H1 (cell line): ENCODE results near the gene VWA5B2. TPM values are rescaled to one million over a fixed set of nuclear protein-coding genes. Genes with fewer than 3 reads are reported as not detected.

Experiments used
- BACH1 ChIP-seq: IDR thresholded peaks from 2 replicates; pipeline ENCODE4 v1.6.1; 2012; ENCODE audit warnings: low read length, improper control_type of control experiment
- EP300 ChIP-seq, 2 experiments: IDR thresholded peaks; 1 replicate in 1 of 2; 2 replicates in 1 of 2; pipeline ENCODE4 v1.6.1; 2011 to 2012; ENCODE audit warnings: low read depth in 2 of 2, low read length in 2 of 2, mild to moderate bottlenecking in 2 of 2, borderline replicate concordance in 1 of 2, inconsistent platforms in 1 of 2, moderate library complexity in 1 of 2
- KDM4A ChIP-seq: IDR thresholded peaks from one replicate; pipeline ENCODE4 v1.7.1; 2012; ENCODE audit warnings: low read depth, mild to moderate bottlenecking, moderate library complexity, low read length, inconsistent platforms; ENCODE audit not compliant: severe bottlenecking
- KDM5A ChIP-seq: fragments of 200-600 bp; IDR thresholded peaks from 2 replicates; pipeline ENCODE4 v1.7.1; 2012; ENCODE audit warnings: mild to moderate bottlenecking, low read length, inconsistent platforms, mixed read lengths
- RAD21 ChIP-seq, 2 experiments: IDR thresholded peaks in 1 of 2; conservative IDR thresholded peaks in 1 of 2; 2 replicates each; pipeline ENCODE4 v1.6.1; 2011; ENCODE audit warnings: low read depth in 2 of 2, low read length in 2 of 2, improper control_type of control experiment in 1 of 2, inconsistent platforms in 1 of 2, mild to moderate bottlenecking in 1 of 2, moderate library complexity in 1 of 2
- RXRA ChIP-seq: IDR thresholded peaks from 2 replicates; pipeline ENCODE4 v1.6.1; 2011; ENCODE audit warnings: low read depth, mild to moderate bottlenecking, low read length, moderate library complexity; ENCODE audit not compliant: insufficient read depth
- SIN3A ChIP-seq, 2 experiments: IDR thresholded peaks in 1 of 2; conservative IDR thresholded peaks in 1 of 2; 2 replicates each; pipeline ENCODE4 v1.6.1; 2011 to 2012; ENCODE audit warnings: low read length in 2 of 2, improper control_type of control experiment in 1 of 2, low read depth in 1 of 2, mild to moderate bottlenecking in 1 of 2
- SIRT6 ChIP-seq: IDR thresholded peaks from one replicate; pipeline ENCODE4 v1.7.1; 2012; ENCODE audit warnings: low read length, inconsistent platforms
- TAF7 ChIP-seq: optimal IDR thresholded peaks from 2 replicates; pipeline ENCODE3; 2011; ENCODE audit warnings: low read depth, mild to moderate bottlenecking, inconsistent platforms, low read length, moderate library complexity, borderline replicate concordance
- polyA plus RNA-seq, 7 experiments: library from polyadenylated mRNA; depleted of rRNA in 3 of 7; stranded (reverse) in 5 of 7; unstranded in 2 of 7; fragments of >200 nt in 5 of 7; fragments of 200-250 nt in 2 of 7; gene quantifications; 1 replicate in 5 of 7; 2 replicates in 1 of 7; 4 replicates in 1 of 7; pipeline versions ENCODE4 v1.2.1 to v1.2.3, GENCODE V29; 2011 to 2013; ENCODE audit warnings: missing spikeins in 2 of 7, mixed read lengths in 2 of 7
- total RNA-seq: library from RNA; stranded (reverse); fragmentation: NEBNext Ultra II Directional; extraction: Animal tissue kit (Norgen Biotek cat#: 25700); gene quantifications from 2 replicates; pipeline ENCODE4 v1.2.1, GENCODE V29; 2021
- TF ChIP-seq, protein P1 (sequence below): IDR thresholded peaks from 2 replicates; pipeline ENCODE4 v1.6.1; 2012; ENCODE audit warnings: inconsistent platforms

Gene VWA5B2
- total and polyA plus RNA-seq, 2 of the 8 experiments (the other 6 are each of a cell fraction or from before 2014, with no cell fraction given), result 0.53 to 0.56 TPM

GRCh38 chr3:184259878-184260723, 30.7 kb downstream of the VWA5B2 start (continued):
- TF ChIP-seq RAD21 (IDR thresholded peaks at IDR 0.05 in 1 of 2, conservative IDR thresholded peaks at IDR 0.05 in 1 of 2; ENCODE audit: low read depth in 2 of 2, low read length in 2 of 2) (no peak), RXRA (no peak), SIN3A (conservative IDR thresholded peaks at IDR 0.05 in 1 of 2, IDR thresholded peaks at IDR 0.05 in 1 of 2; ENCODE audit: low read depth in 1 of 2, low read length in 2 of 2) (peak in 1 of 2 experiments; percentile 73; a peak in 1 of 4 replicates), KDM4A (peak; percentile 32), BACH1 (no peak), EP300 (IDR thresholded peaks at IDR 0.05; ENCODE audit: borderline replicate concordance in 1 of 2, low read depth in 2 of 2, low read length in 2 of 2) (peak in 1 of 2 experiments; percentile 48; a peak in 1 of 3 replicates), KDM5A (no peak), TAF7 (no peak), SIRT6 (no peak)
- TF ChIP-seq, protein P1, sequence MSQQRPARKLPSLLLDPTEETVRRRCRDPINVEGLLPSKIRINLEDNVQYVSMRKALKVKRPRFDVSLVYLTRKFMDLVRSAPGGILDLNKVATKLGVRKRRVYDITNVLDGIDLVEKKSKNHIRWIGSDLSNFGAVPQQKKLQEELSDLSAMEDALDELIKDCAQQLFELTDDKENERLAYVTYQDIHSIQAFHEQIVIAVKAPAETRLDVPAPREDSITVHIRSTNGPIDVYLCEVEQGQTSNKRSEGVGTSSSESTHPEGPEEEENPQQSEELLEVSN, result peak; percentile 19; the same call in 1 of the 2 replicates
- TF ChIP-seq, all 59 proteins: peak for 5
